ENCODE results near the gene PSD4.

The PSD4 gene

GRCh38 chr2:113173542-113174375 lies at the start of gene PSD4:
PSD4 (plus strand) TSS chr2:113173971; CDS start chr2:113182457, 8,486 bp downstream.
- no peak for DNase-seq

DNA sequence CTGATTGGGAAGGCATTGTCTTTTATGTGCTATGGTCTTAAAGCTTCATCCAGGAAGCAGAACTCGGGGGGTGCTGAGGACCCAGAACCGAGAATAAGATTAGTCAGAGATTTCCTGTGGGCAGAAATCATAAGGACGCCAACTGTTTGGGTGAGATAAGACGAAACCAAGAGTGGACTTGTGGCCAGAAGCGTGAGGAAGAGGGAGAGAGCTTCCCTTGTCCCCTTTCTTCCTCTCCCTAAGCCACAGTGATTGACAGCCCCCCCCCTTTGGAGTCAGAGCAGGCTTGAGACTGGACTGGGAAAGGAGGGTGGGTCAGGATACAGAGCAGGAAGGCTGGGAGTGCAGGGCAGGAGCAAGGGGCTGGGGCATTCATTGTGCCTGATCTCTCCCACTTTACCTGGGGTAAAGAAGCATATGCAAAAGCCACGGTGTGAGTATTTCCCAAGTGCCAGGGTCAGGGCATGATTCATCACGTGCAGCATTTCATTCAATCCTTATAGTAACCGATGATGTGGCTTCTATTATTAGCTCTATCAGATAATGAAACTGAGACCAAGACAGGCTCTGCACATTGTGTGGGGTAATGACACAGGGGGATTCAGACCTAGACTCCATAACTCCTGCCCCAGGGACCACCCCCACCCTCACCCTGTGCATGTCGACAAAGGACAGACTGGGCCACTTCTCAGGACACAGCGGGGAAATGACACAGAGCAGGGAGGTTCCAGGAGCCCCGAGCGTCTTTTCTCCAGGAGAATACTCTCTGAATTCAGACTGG lies 49.4 kb upstream of the PSD4 start:
- no peak for DNase-seq

DNA sequence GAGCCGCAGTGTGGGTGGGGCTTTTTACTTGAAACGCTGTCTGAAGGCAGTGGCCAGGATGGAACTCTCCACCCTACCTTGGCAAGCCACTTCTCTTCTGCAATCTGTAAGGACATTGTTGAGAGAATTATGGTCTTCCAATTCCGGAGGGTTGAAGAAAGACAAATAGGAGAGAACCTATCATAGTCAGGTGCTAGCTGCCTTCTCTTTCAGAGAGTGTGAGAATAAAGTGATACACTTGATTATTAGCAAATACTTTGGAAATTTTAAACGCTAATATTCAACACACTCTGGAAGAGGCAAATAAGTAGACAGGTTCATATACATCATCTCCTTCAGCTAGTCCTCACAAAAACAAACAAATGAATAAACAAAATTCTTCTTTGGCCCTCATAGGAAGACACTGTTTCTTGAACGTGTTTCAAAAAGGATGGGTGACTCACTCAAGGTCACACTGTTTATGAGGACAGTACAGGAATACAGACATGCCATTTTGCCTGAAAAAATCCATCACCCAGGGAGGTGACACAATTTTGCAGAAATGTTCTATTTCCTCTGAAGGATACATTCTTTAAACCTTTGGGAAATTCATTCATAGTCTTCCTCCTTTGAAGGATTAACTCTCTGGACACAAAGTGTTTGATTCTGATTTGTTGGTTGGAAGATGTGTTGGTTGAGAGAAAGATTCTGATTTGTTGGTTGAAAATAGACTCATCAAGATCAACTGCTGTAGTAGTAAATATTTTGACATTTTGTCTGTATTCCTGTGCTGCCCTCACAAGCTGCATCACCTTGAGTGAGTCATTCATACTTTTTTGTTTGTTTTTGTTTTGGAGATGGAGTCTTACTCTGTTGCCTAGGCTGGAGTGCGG lies 48.6 kb upstream of the PSD4 start:
- no peak for DNase-seq

DNA sequence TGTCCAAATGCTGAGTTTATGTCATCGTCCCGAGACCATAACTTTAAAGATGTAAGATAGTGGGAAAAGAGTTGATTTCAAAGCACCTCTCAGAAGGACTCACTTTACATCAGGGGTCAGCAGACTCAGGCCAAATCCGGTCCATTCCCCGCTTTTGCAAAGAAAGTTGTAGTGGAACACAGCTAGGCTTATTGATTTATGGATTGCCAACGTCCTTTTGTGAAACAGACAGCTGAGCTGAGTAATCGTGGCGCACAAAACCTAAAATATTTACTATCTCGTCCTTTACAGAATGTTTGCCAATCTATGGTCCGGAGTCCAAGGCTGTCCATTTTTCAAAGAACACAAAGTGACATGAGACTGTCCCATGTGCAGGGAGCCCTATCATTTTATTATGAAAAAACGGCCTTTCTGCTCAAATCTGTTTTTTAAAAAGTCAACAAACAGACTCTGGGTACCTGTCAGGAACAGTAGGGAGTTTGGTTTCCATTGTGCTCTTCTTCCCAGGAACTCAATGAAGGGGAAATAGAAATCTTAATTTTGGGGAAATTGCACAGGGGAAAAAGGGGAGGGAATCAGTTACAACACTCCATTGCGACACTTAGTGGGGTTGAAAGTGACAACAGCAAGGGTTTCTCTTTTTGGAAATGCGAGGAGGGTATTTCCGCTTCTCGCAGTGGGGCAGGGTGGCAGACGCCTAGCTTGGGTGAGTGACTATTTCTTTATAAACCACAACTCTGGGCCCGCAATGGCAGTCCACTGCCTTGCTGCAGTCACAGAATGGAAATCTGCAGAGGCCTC lies 46.7 kb upstream of the PSD4 start, which contains the start of gene IL1RN:
Gene IL1RN (plus strand): TSS at position 754 of the 801 bp plus-strand sequence. CDS start 27 bp downstream, at position 781.
- no peak for DNase-seq

DNA sequence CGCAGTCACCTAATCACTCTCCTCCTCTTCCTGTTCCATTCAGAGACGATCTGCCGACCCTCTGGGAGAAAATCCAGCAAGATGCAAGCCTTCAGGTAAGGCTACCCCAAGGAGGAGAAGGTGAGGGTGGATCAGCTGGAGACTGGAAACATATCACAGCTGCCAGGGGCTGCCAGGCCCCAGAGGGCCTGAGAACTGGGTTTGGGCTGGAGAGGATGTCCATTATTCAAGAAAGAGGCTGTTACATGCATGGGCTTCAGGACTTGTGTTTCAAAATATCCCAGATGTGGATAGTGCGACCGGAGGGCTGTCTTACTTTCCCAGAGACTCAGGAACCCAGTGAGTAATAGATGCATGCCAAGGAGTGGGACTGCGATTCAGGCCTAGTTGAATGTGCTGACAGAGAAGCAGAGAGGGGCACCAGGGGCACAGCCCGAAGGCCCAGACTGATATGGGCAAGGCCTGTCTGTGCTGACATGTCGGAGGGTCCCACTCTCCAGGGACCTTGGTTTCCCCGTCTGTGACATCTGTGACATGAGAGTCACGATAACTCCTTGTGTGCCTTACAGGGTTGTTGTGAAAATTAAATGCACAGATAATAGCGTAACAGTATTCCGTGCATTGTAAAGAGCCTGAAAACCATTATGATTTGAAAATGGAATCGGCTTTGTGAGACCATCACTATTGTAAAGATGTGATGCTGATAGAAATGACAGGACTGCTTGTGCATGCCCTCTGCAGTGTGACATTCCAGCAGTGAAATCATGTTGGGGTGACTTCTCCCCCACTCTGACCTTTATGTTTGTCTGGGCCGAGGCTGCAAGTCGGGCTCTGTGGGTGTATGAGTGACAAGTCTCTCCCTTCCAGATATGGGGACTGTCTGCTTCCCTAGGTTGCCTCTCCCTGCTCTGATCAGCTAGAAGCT lies 45.9 kb upstream of the PSD4 start:
- DNase-seq = no peak

DNA sequence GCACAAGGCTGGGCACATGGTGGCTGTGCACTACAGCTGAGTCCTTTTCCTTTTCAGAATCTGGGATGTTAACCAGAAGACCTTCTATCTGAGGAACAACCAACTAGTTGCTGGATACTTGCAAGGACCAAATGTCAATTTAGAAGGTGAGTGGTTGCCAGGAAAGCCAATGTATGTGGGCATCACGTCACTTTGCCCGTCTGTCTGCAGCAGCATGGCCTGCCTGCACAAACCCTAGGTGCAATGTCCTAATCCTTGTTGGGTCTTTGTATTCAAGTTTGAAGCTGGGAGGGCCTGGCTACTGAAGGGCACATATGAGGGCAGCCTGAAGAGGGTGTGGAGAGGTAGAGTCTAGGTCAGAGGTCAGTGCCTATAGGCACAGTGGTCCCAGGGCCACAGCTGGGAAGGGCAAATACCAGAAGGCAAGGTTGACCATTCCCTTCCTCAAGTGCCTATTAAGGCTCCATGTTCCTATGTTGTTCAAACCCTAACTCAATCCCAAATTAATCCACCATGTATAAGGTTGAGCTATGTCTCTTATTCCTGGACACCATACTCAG lies 44.2 kb upstream of the PSD4 start:
- DNase-seq = no peak

- no peak for DNase-seq
Observed at GRCh38 chr2:113131352-113132185, 42.2 kb upstream of the PSD4 start.

DNA sequence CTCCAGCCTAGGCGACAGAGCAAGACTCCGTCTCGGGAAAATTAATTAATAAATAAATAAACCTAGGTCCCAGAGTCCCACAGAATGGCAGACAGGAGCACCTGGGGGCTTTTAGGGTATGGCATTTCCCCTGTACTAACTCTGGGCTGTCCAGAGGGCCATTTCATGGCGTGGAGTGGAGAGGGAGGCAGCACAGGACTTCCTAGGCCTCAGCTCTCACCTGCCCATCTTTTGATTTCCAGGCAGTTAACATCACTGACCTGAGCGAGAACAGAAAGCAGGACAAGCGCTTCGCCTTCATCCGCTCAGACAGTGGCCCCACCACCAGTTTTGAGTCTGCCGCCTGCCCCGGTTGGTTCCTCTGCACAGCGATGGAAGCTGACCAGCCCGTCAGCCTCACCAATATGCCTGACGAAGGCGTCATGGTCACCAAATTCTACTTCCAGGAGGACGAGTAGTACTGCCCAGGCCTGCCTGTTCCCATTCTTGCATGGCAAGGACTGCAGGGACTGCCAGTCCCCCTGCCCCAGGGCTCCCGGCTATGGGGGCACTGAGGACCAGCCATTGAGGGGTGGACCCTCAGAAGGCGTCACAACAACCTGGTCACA lies 41.3 kb upstream of the PSD4 start:
- DNase-seq = no peak

DNA sequence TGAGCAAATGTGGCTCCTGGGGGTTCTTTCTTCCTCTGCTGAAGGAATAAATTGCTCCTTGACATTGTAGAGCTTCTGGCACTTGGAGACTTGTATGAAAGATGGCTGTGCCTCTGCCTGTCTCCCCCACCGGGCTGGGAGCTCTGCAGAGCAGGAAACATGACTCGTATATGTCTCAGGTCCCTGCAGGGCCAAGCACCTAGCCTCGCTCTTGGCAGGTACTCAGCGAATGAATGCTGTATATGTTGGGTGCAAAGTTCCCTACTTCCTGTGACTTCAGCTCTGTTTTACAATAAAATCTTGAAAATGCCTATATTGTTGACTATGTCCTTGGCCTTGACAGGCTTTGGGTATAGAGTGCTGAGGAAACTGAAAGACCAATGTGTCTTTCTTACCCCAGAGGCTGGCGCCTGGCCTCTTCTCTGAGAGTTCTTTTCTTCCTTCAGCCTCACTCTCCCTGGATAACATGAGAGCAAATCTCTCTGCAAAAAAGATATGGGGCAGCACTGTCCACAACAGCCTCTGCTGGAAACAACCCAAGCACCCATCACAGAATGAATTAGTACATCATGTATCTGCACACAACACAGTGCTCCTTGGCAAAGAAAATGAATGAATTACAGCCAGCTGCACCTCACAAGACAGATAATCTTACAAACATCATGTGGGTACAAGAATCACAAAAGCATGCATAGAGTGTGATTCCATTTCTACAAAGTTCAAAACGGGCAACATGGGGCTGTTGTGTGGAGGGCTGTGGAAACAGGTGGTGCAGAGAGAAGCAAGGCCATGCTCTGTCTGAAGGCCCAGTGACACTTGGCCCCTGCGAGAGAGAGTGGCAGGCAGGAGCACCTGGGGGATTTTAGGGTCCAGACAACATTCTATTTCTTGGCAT lies 39.8 kb upstream of the PSD4 start:
- DNase-seq = no peak

GRCh38 chr2:113134717-113135116 lies 39.1 kb upstream of the PSD4 start:
- DNase-seq = no peak

DNA sequence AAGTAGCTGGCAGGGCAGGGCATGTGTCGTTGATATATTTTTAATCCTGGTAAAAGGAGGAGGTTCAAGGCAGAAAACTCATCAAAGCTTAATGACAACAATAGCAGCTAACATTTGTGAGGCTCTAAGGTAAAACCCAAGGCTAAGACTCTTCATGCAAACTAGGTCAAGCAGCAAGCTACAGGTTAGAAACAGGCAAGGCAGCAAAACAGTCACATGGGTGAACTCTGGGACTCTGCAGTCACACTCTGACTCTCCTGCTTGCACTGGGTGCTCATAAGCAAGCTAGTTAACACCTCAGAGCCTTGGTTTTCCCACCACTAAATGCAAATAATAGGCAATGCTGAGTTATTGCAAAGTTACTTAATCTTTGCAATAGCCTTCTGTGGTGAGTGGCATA lies 38.5 kb upstream of the PSD4 start:
- DNase-seq = no peak

DNA sequence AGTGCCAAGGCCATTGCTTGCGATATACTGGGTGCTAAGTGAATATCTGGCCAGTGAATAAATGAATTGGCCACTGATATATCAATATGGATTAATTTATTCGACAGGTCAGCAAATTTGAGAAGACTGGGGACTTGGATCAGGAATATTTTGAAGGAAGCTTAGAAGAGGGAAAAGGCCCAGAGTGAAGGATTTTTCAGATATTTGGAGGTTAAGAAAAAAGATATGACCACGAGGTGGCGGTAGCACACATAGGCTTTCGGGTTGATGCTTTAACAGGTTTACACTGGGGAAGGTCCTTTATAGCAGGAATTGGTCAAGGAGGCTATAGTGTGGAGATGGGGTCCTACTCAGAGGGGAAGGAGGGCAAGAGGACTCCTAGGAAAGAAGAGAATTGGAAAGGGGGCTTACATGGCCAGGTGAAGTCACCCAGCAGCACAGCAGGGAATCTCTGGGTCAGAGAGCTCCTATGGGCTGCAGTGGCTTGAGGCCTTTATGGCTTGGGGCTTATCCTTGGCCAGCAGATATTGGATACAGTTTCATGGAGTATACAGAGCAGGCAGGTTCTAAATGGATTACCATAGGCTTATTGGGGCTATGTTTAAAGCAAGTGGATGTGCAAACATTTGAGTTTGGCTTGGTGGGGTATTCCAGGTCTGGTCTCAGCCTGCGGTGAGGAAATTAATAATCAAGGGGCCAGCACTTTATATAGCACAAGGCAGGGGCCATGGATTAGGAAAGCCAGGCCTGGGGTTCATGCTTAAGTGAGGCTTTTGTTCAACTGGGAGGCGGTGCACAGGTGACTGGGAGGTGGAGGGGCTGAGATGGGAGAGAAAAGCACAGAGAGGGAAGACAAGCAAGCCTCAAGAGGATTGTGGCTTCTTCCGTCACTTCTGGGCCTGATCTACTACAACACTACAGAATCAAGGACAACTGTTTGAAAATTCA lies 36.7 kb upstream of the PSD4 start:
- DNase-seq = no peak

GRCh38 chr2:113137827-113138226 lies 35.9 kb upstream of the PSD4 start:
- no peak for DNase-seq

DNA sequence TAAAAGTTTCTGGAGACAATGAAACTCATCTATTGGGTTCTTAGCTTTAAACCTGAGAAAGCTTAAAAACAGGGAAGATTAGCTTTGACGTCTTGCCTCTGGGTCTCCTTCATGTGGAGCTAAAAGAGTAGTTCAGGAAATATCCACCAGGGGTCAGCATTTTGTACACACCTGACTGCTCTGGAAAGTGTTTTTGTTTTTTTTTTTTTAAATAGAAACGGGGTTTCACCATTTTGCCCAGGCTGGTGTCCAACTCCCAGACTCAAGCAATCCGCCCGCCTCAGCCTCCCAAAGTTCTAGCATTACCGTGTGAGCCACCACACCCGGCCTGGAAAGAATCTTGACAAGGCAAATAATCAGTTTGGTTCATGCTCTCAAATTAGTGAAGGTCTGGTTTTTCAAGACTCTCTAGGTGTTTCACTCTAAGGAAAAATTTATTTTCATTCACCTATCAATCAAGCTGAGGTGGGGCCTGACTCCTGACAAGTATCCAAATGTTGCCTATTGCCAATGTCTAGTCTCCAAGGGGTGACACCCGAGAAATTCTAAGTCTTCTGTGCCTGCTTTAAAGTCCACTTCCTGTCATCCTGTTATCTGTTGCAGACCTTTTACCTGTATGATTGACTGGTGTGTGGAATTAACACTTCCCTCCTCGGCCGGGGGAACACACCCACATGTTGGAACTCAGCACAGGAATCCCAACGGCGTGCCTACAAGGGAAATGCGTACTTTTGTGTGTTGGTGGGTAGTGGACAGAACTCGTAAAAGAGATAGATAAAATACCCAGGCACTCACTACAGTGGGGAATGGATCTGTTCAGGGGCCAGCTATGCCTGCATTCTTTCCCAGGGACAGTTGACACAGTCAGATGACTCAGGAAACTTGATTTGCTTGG lies 35.1 kb upstream of the PSD4 start:
- DNase-seq = no peak

GRCh38 chr2:113141451-113141850 lies 32.3 kb upstream of the PSD4 start:
- DNase-seq = no peak

GRCh38 chr2:113142290-113142689 lies 31.5 kb upstream of the PSD4 start:
- no peak for DNase-seq

All from NCI-H187 (cell line).